WTC11 (cell line): ENCODE results near the gene CCDC127. TPM values are rescaled to one million over a fixed set of nuclear protein-coding genes. Genes with fewer than 3 reads are reported as not detected.
"Not testable (repeated sequence)": the region's sequence is repeated elsewhere in the genome, so short reads cannot be mapped to it uniquely, and the experiment has no call there.

ENCODE experiments used
- ATAC-seq: fragments of 200-7000 bp; cut with Tn5 transposase; 2 replicates; pipeline ENCODE4 v1.10.0; 2021; ENCODE audit warnings: mild to moderate bottlenecking, moderate library complexity
- Bru-seq: library from RNA; stranded (reverse); fragments of 400-500 nt; gene quantifications from one replicate; lab custom pipeline; 2021; lab: Mats Ljungman, UMichigan
- CTCF ChIA-PET: fragments of 300-600 bp; sonication (Branson Sonifier 250); formaldehyde crosslinking; loops from one replicate; lab custom pipeline; 2021; ENCODE audit warnings: antibody characterized with exemption; lab: Charles Lee
- POLR2A ChIA-PET: fragments of 350-600 bp; sonication (Branson Sonifier 250); formaldehyde crosslinking; loops from one replicate; lab custom pipeline; 2021; ENCODE audit warnings: antibody characterized with exemption; lab: Charles Lee
- DNase-seq: peaks from one replicate; pipeline ENCODE4 v3.0.0; 2021; ENCODE audit warnings: low spot score
- H3K27ac Mint-ChIP-seq: 2 replicates; pipeline ENCODE4 v1.8.0; 2021; ENCODE audit warnings: mixed read lengths
- H3K27me3 Mint-ChIP-seq: 2 replicates; pipeline ENCODE4 v1.8.0; 2021; ENCODE audit warnings: low read depth, mild to moderate bottlenecking, moderate library complexity, mixed read lengths
- H3K36me3 Mint-ChIP-seq: 2 replicates; pipeline ENCODE4 v1.8.0; 2021; ENCODE audit warnings: mixed read lengths
- H3K4me1 Mint-ChIP-seq: 2 replicates; pipeline ENCODE4 v1.8.0; 2022; ENCODE audit warnings: mixed read lengths
- H3K4me3 Mint-ChIP-seq: 2 replicates; pipeline ENCODE4 v1.8.0; 2021; ENCODE audit warnings: mild to moderate bottlenecking, moderate library complexity, mixed read lengths
- H3K9me3 Mint-ChIP-seq: 2 replicates; pipeline ENCODE4 v1.8.0; 2021; ENCODE audit warnings: mixed read lengths
- E2F5 ChIP-seq: sonication (generic); formaldehyde crosslinking; IDR thresholded peaks from 2 replicates; pipeline ENCODE4 v1.8.1; 2022; ENCODE audit warnings: mild to moderate bottlenecking, moderate library complexity, missing genetic modification reagents
- FOXK1 ChIP-seq: sonication (generic); formaldehyde crosslinking; IDR thresholded peaks from 2 replicates; pipeline ENCODE4 v1.8.0; 2022; ENCODE audit warnings: mild to moderate bottlenecking, moderate library complexity, missing genetic modification reagents
- FOXP1 ChIP-seq: sonication (generic); formaldehyde crosslinking; IDR thresholded peaks from 2 replicates; pipeline ENCODE4 v1.8.0; 2022; ENCODE audit warnings: missing genetic modification reagents, mild to moderate bottlenecking, moderate library complexity, borderline replicate concordance
- FOXP4 ChIP-seq: sonication (generic); formaldehyde crosslinking; IDR thresholded peaks from 2 replicates; pipeline ENCODE4 v1.8.0; 2022; ENCODE audit warnings: mild to moderate bottlenecking, missing genetic modification reagents
- GRHL2 ChIP-seq: fragments of 250-450 bp; sonication (Bioruptor Pico); IDR thresholded peaks from 2 replicates; pipeline ENCODE4 v1.8.0; 2022; ENCODE audit warnings: mild to moderate bottlenecking, moderate library complexity; ENCODE audit not compliant: insufficient replicate concordance, severe bottlenecking
- HMGXB4 ChIP-seq: sonication (generic); formaldehyde crosslinking; IDR thresholded peaks from 2 replicates; pipeline ENCODE4 v1.8.1; 2023; ENCODE audit warnings: mild to moderate bottlenecking, moderate library complexity, missing genetic modification reagents
- IRF2 ChIP-seq: sonication (generic); formaldehyde crosslinking; IDR thresholded peaks from 2 replicates; pipeline ENCODE4 v1.8.0; 2022; ENCODE audit warnings: low read depth, missing genetic modification reagents, borderline replicate concordance
- MAX ChIP-seq: sonication (generic); formaldehyde crosslinking; IDR thresholded peaks from 2 replicates; pipeline ENCODE4 v1.8.0; 2022; ENCODE audit warnings: mild to moderate bottlenecking, missing genetic modification reagents
- NFYB ChIP-seq: sonication (generic); formaldehyde crosslinking; conservative IDR thresholded peaks from 2 replicates; pipeline ENCODE4 v1.8.0; 2022; ENCODE audit warnings: low read depth, missing genetic modification reagents
- NR1H2 ChIP-seq: sonication (generic); formaldehyde crosslinking; IDR thresholded peaks from 2 replicates; pipeline ENCODE4 v1.9.0; 2021; ENCODE audit warnings: mild to moderate bottlenecking, moderate library complexity, missing genetic modification reagents
- SP1 ChIP-seq: sonication (generic); formaldehyde crosslinking; conservative IDR thresholded peaks from 2 replicates; pipeline ENCODE4 v1.8.1; 2022; ENCODE audit warnings: missing genetic modification reagents
- TEAD1 ChIP-seq: sonication (generic); formaldehyde crosslinking; IDR thresholded peaks from 2 replicates; pipeline ENCODE4 v1.8.0; 2022; ENCODE audit warnings: mild to moderate bottlenecking, missing genetic modification reagents
- TEAD4 ChIP-seq: sonication (generic); formaldehyde crosslinking; IDR thresholded peaks from 2 replicates; pipeline ENCODE4 v1.8.0; 2022; ENCODE audit warnings: mild to moderate bottlenecking, missing genetic modification reagents
- ZNF219 ChIP-seq: sonication (generic); formaldehyde crosslinking; IDR thresholded peaks from 2 replicates; pipeline ENCODE4 v1.8.0; 2023; ENCODE audit warnings: missing genetic modification reagents, mild to moderate bottlenecking, borderline replicate concordance
- ZNF232 ChIP-seq: sonication (generic); formaldehyde crosslinking; IDR thresholded peaks from 2 replicates; pipeline ENCODE4 v1.8.0; 2022; ENCODE audit warnings: mild to moderate bottlenecking, missing genetic modification reagents
- long read RNA-seq, 3 experiments: library from RNA in 1 of 3; library from capped mRNA in 1 of 3; library from polyadenylated mRNA in 1 of 3; unstranded in 2 of 3; stranded (forward) in 1 of 3; transcript quantifications; one replicate each; pipeline ENCODE4 v2.0.0, GENCODE V29; 2021
- total RNA-seq: library from RNA; stranded (reverse); gene quantifications from 3 replicates; pipeline ENCODE4 v1.2.3, GENCODE V29; 2021
- TF ChIP-seq, protein P1 (sequence below): sonication (generic); formaldehyde crosslinking; IDR thresholded peaks from 2 replicates; pipeline ENCODE4 v1.8.1; 2022; ENCODE audit warnings: low read depth, mild to moderate bottlenecking, moderate library complexity, missing genetic modification reagents, borderline replicate concordance
- TF ChIP-seq, protein P2 (sequence below): sonication (generic); formaldehyde crosslinking; IDR thresholded peaks from 2 replicates; pipeline ENCODE4 v1.8.1; 2023; ENCODE audit warnings: mild to moderate bottlenecking, missing genetic modification reagents, moderate library complexity

CCDC127 gene
- total RNA-seq (5.3 to 8.4 TPM (median 6.3 TPM) in 3 replicates), Bru-seq, nascent RNA (percentile 74 among the genes with signal in this experiment)
- long read RNA-seq, experiment 1, full-length matches to known transcripts = 64 of 74 reads
- long read RNA-seq, experiment 1, partial matches to known transcripts = 0 of 74 reads
- long read RNA-seq, experiment 1, other reads (novel, unspliced or antisense) = 10 of 74 reads
- long read RNA-seq, experiment 2, full-length matches to known transcripts = 19 of 37 reads
- long read RNA-seq, experiment 2, partial matches to known transcripts = 1 of 37 reads
- long read RNA-seq, experiment 2, other reads (novel, unspliced or antisense) = 17 of 37 reads
- long read RNA-seq, experiment 3, full-length matches to known transcripts = 77 of 90 reads
- long read RNA-seq, experiment 3, partial matches to known transcripts = 0 of 90 reads
- long read RNA-seq, experiment 3, other reads (novel, unspliced or antisense) = 13 of 90 reads

- Mint-ChIP-seq H3K4me3 (peak within 1 kb of the TSS; percentile 93), H3K36me3 (peaks cover 15% of the 10 kb centered on the region), H3K27ac (peak within 1 kb of the TSS; percentile 94), H3K4me1 (peaks cover 36% of the 10 kb centered on the region)
- TF ChIP-seq FOXP1 (CRISPR knock-in tag) (peak; percentile 66), MAX (CRISPR knock-in tag) (peak; percentile 42; the same call in 1 of the 2 replicates), NFYB (CRISPR knock-in tag) (peak; percentile 6; the same call in 1 of the 2 replicates), E2F5 (CRISPR knock-in tag) (peak; percentile 37; the same call in 1 of the 2 replicates), SP1 (peak; percentile 48; the same call in 1 of the 2 replicates), HMGXB4 (CRISPR knock-in tag) (0 out of 2 replicates have a peak, but pooled peaks have one; percentile 66), FOXK1 (CRISPR knock-in tag) (peak; percentile 83; the same call in 1 of the 2 replicates), FOXP4 (CRISPR knock-in tag) (peak; percentile 83), TEAD1 (peak; percentile 59; the same call in 1 of the 2 replicates), ZNF232 (CRISPR knock-in tag) (0 out of 2 replicates have a peak, but pooled peaks have one; percentile 19)
- TF ChIP-seq, protein P1, sequence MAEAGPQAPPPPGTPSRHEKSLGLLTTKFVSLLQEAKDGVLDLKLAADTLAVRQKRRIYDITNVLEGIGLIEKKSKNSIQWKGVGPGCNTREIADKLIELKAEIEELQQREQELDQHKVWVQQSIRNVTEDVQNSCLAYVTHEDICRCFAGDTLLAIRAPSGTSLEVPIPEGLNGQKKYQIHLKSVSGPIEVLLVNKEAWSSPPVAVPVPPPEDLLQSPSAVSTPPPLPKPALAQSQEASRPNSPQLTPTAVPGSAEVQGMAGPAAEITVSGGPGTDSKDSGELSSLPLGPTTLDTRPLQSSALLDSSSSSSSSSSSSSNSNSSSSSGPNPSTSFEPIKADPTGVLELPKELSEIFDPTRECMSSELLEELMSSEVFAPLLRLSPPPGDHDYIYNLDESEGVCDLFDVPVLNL (CRISPR knock-in tag) = peak; percentile 70; the same call in 1 of the 2 replicates
- not testable (repeated sequence) for H3K27me3 Mint-ChIP-seq, H3K9me3 Mint-ChIP-seq
- ChIA-PET POLR2A (interaction anchor here (0.6 to 1.9 kb wide), 5 partner anchors 29 to 182 kb away, joined by 3 to 6 read pairs (median 3); partner anchors contain the start of gene PDCD6), CTCF (interaction anchor here (0.7 to 3.1 kb wide), 13 partner anchors 8 to 229 kb away, joined by 3 to 47 read pairs (median 4); partner anchors contain the start of genes AHRR and PDCD6)
- ATAC-seq = peak; percentile 86
- DNase-seq = peak; percentile 97
Observed at GRCh38 chr5:217494-218456, at the start of gene CCDC127, which contains the start of gene SDHA. TSS of gene CCDC127 (minus strand) at chr5:218153. CDS start at chr5:216849, 1,304 bp downstream. TSS of gene SDHA (plus strand) at chr5:218320. CDS start at chr5:218356, 36 bp downstream.

DNA sequence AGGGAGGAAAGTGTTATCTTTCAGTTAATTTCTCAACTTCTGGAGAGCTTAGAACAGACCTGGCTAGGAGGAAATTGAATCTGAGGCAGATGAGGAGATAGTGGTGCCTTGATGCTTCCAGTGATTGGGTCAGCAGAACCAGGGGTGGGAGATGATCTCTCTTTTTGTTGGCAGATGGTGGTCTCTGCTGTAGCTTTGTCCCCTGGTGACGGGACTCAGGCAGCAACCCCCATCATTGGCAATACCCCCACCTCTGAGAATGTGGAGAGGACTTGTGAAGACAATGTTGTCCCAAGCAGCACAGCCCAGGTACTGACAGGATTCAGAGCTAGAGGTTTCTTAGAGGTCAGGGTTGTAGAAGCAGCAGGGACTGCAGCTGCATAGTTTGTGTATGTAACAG lies 49.8 kb upstream of the CCDC127 start:
- Mint-ChIP-seq H3K27me3 (peaks cover 3% of the 10 kb centered on the region), H3K4me1 (peaks cover 14% of the 10 kb centered on the region), H3K4me3 (no peak overlapping the region), H3K27ac (no peak overlapping the region), H3K9me3 (no peaks in the 10 kb centered on the region), H3K36me3 (peaks cover 14% of the 10 kb centered on the region)
- no peak for DNase-seq
- CTCF ChIA-PET = no interaction called here
- ATAC-seq = no peak
- POLR2A ChIA-PET = no interaction called here
- TF ChIP-seq GRHL2 (no peak), IRF2 (CRISPR knock-in tag) (no peak), HMGXB4 (CRISPR knock-in tag) (no peak), NR1H2 (no peak), ZNF219 (CRISPR knock-in tag) (no peak), TEAD4 (CRISPR knock-in tag) (no peak)
- TF ChIP-seq, protein P2, sequence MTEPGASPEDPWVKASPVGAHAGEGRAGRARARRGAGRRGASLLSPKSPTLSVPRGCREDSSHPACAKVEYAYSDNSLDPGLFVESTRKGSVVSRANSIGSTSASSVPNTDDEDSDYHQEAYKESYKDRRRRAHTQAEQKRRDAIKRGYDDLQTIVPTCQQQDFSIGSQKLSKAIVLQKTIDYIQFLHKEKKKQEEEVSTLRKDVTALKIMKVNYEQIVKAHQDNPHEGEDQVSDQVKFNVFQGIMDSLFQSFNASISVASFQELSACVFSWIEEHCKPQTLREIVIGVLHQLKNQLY (CRISPR knock-in tag) = no peak
